Measurements from ENCODE around the gene GNPTG.

DNA sequence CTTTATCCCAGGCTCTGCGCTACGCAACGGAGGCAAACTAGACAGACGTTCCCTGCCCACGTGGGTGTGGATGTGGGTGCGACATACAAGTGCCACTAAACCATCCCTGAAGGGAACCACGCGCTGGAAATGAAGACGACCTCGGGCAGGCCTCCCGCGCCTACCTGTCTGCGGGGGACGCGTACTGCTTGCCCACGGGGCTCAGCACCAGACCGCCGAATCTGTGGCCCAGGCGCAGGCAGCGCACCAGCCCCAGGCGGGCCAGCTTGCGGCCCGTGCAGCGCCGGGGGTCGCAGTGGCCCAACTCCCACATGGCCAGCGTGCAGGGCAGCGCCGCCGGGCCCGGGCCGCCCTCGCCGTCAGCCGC lies 533 bp upstream of the GNPTG start:
- TF ChIP-seq, protein P1, sequence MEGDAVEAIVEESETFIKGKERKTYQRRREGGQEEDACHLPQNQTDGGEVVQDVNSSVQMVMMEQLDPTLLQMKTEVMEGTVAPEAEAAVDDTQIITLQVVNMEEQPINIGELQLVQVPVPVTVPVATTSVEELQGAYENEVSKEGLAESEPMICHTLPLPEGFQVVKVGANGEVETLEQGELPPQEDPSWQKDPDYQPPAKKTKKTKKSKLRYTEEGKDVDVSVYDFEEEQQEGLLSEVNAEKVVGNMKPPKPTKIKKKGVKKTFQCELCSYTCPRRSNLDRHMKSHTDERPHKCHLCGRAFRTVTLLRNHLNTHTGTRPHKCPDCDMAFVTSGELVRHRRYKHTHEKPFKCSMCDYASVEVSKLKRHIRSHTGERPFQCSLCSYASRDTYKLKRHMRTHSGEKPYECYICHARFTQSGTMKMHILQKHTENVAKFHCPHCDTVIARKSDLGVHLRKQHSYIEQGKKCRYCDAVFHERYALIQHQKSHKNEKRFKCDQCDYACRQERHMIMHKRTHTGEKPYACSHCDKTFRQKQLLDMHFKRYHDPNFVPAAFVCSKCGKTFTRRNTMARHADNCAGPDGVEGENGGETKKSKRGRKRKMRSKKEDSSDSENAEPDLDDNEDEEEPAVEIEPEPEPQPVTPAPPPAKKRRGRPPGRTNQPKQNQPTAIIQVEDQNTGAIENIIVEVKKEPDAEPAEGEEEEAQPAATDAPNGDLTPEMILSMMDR (IDR thresholded peaks at IDR 0.05): no peak
- TF ChIP-seq POLR2A (IDR thresholded peaks at IDR 0.05): no peak
